IPS DF 6.9 (cell line): ENCODE measurements around the gene TRIM10.

Experiments used
- DNase-seq: peaks from one replicate; pipeline ENCODE4 v3.0.0-alpha.2; 2013; ENCODE audit warnings: low read depth, low spot score
- H3K27ac ChIP-seq: one replicate; pipeline ENCODE4 v1.5.1; 2013; ENCODE audit warnings: low read length, control low read depth
- H3K27me3 ChIP-seq: 2 replicates; pipeline ENCODE4 v1.6.1; 2013; ENCODE audit warnings: mild to moderate bottlenecking, low read length; ENCODE audit not compliant: control insufficient read depth, insufficient read depth
- H3K36me3 ChIP-seq: 2 replicates; pipeline ENCODE4 v1.6.1; 2013; ENCODE audit warnings: low read length; ENCODE audit not compliant: control insufficient read depth, insufficient read depth
- H3K4me1 ChIP-seq: 2 replicates; pipeline ENCODE4 v1.6.1; 2013; ENCODE audit warnings: low read length; ENCODE audit not compliant: control insufficient read depth, insufficient read depth
- H3K4me3 ChIP-seq: 2 replicates; pipeline ENCODE4 v1.5.1; 2013; ENCODE audit warnings: mild to moderate bottlenecking, low read length
- H3K9me3 ChIP-seq: 2 replicates; pipeline ENCODE4 v1.6.1; 2013; ENCODE audit warnings: low read length, inconsistent platforms; ENCODE audit not compliant: control insufficient read depth, insufficient read depth
- WGBS: extraction: QIAGEN DNeasy Blood & Tissue Kit; methylation state at CpG from one replicate; pipeline ENCODE4 v1.1.7; 2013; ENCODE audit warnings: mixed read lengths, missing lambda C conversion rate; ENCODE audit not compliant: insufficient read length, insufficient coverage; 5-methylcytosine and 5-hydroxymethylcytosine counted together

Gene TRIM10

DNA sequence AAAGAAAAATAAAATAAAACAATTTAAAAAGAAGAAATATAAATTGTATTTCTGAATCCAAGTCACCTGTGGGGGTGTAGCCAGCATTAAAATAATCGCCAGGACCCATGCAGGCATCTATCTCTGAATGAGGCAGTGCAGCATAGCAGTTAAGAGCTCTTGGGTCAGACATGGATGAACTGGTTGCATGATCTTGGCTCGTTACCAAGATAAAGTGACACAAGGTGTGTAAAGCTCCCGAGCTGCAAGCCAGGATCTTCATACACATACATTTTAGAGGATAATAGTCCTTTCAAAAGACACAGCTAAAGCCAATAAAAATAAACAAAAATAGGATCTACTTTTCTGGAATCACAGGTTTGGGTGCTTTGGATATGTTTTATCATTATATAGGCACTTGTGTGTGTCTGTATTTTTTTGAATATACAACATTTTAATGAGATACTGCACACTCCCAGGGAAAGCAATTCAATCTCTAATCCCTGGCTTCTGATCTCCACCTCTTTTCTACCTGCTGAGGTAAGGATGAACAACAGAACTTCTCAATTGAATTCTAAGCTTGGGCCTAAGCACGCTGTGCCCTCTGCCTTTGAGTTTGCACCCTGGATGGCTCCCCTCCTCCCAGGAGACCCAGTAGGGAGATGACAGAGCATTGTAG is 8.9 kb downstream of the TRIM10 start:
- Histone ChIP-seq H3K4me1 (no peaks in the 10 kb centered on the region), H3K36me3 (no peaks in the 10 kb centered on the region), H3K27ac (no peak overlapping the region), H3K27me3 (no peaks in the 10 kb centered on the region), H3K9me3 (no peaks in the 10 kb centered on the region), H3K4me3 (no peak overlapping the region)
- no peak for DNase-seq
- WGBS = no CpG with 5 or more reads among the region's 4 CpGs

DNA sequence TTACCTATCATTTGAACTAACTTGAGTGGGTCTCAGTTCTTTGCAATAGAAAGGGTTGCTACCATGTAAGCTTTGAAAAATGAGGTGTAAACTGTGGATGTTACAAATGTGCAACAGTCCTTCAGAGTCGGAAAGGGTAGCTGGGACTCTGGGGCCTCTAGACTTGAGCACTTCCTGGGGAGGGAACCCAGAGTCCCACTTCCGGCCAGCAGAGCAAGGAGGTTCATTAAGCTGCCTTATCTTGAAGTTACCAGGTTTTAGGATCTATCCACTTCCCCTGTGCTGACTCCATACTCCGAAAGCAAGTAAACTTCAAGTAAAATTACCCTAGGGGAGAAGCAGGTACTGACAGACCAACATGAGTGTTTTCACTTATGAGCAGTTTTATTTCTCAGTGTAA is 9.4 kb downstream of the TRIM10 start:
- Histone ChIP-seq H3K27ac (no peak overlapping the region), H3K4me3 (no peak overlapping the region), H3K9me3 (no peaks in the 10 kb centered on the region), H3K36me3 (no peaks in the 10 kb centered on the region), H3K4me1 (no peaks in the 10 kb centered on the region), H3K27me3 (no peaks in the 10 kb centered on the region)
- no peak for DNase-seq
- WGBS = no CpG with 5 or more reads among the region's 3 CpGs

GRCh38 chr6:30150671-30151395 is 10.2 kb downstream of the TRIM10 start:
- no peaks in the 10 kb centered on the region for H3K9me3 ChIP-seq
- H3K27me3 ChIP-seq = no peaks in the 10 kb centered on the region
- DNase-seq = no peak
- 0 out of 2 replicates have a peak, but pooled peaks cover 2% of the 10 kb centered on the region for H3K4me1 ChIP-seq
- no peaks in the 10 kb centered on the region for H3K36me3 ChIP-seq
- H3K27ac ChIP-seq = no peak overlapping the region
- WGBS = no CpG with 5 or more reads among the region's 10 CpGs
- no peak overlapping the region for H3K4me3 ChIP-seq

GRCh38 chr6:30149858-30150550 is 11.0 kb downstream of the TRIM10 start:
- Histone ChIP-seq H3K4me3 (no peak overlapping the region), H3K27me3 (no peaks in the 10 kb centered on the region), H3K27ac (no peak overlapping the region), H3K36me3 (no peaks in the 10 kb centered on the region), H3K9me3 (no peaks in the 10 kb centered on the region), H3K4me1 (0 out of 2 replicates have a peak, but pooled peaks cover 2% of the 10 kb centered on the region)
- DNase-seq = no peak
- no CpG with 5 or more reads among the region's 7 CpGs for WGBS

DNA sequence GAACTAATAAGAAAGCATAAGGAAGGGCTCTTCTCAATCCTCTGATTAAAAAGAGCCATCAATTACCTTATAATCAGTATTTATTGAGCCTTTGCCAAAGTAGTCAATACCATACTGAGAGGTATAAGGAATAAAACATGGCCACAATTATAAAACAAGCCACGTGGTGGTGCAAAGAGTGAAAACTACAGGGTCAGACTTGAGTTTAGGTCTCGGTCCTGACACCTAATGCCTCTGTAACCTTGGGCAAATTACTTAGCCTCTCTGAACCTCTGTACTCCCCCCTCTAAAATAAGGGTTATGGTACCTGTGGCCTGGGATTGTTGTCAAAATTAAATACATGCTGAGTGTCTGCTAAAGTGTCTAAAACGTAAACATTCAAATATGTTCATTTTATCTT is 11.8 kb downstream of the TRIM10 start:
- no peaks in the 10 kb centered on the region for H3K36me3 ChIP-seq
- 0 out of 2 replicates have a peak, but pooled peaks cover 2% of the 10 kb centered on the region for H3K4me1 ChIP-seq
- no peak overlapping the region for H3K4me3 ChIP-seq
- no peak for DNase-seq
- no peaks in the 10 kb centered on the region for H3K9me3 ChIP-seq
- no peak overlapping the region for H3K27ac ChIP-seq
- H3K27me3 ChIP-seq = no peaks in the 10 kb centered on the region
- no CpG with 5 or more reads among the region's 3 CpGs for WGBS

DNA sequence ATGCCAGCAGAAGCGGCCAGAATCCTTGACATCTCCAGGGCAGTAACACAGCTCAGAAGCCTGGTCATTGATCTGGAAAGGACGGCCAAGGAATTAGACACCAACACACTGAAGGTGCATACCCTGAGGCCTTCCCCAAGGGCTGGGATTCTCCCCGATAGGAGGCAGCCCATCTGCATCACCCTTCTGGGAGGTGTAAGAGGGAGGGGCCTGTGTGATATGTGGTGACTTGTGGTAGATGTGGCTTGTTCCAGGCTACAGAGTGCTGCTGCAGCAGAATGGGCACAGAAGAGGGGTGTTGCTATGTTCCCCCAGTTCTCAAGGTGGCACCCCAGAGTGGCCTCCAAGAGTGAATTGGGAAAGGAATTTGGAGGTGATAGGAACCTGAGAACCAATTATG is 13.9 kb downstream of the TRIM10 start:
- Histone ChIP-seq H3K27ac (no peak overlapping the region), H3K27me3 (no peaks in the 10 kb centered on the region), H3K4me3 (no peak overlapping the region), H3K36me3 (no peaks in the 10 kb centered on the region), H3K4me1 (0 out of 2 replicates have a peak, but pooled peaks cover 2% of the 10 kb centered on the region), H3K9me3 (no peaks in the 10 kb centered on the region)
- no CpG with 5 or more reads among the region's 3 CpGs for WGBS
- DNase-seq = no peak

DNA sequence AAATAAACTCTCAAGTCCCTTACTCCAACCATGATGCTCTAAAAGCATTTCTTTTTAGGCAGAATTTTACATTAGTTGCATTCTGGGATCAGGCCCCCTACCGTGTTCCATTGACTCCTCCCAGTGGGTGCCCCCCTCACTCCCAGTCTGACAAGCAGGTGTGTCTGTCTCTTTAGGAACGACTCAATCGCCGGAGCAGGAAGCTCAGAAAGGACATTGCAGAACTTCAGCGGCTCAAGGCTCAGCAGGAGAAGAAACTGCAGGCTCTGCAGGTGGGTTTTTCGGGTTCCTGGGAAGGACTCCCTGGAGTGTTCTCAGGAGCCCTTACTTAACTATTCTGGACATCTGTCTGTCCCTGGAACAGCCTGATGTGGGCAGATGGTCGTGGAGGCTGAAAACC is 15.2 kb downstream of the TRIM10 start:
- Histone ChIP-seq H3K36me3 (no peaks in the 10 kb centered on the region), H3K27ac (no peak overlapping the region), H3K27me3 (no peaks in the 10 kb centered on the region), H3K9me3 (no peaks in the 10 kb centered on the region), H3K4me1 (0 out of 2 replicates have a peak, but pooled peaks cover 2% of the 10 kb centered on the region), H3K4me3 (no peak overlapping the region)
- no CpG with 5 or more reads among the region's 7 CpGs for WGBS
- no peak for DNase-seq

DNA sequence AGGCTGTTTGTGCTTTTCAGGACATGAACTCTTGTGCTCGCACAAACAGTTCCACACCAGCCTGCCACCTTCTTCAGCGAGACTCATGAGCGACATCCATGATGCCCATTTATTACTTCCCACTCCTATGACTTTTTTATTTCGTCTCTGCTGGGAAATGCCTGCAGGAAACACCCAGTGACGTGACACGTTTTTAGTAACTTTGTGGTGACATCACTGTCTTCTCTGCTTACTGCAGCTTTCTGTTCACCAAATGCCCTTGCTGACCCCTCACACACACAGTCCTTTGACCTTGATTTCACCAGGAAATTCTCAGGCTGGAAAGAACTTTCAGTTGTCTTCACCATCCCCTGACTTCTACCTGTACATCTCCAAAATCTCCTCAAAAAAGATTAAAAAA is 16.2 kb downstream of the TRIM10 start:
- WGBS = no CpG with 5 or more reads among the region's 6 CpGs
- Histone ChIP-seq H3K27me3 (no peaks in the 10 kb centered on the region), H3K36me3 (no peaks in the 10 kb centered on the region), H3K27ac (no peak overlapping the region), H3K4me3 (no peak overlapping the region), H3K4me1 (0 out of 2 replicates have a peak, but pooled peaks cover 2% of the 10 kb centered on the region), H3K9me3 (no peaks in the 10 kb centered on the region)
- no peak for DNase-seq

- Histone ChIP-seq H3K4me3 (no peak overlapping the region), H3K27ac (no peak overlapping the region), H3K27me3 (no peaks in the 10 kb centered on the region), H3K4me1 (0 out of 2 replicates have a peak, but pooled peaks cover 2% of the 10 kb centered on the region), H3K9me3 (no peaks in the 10 kb centered on the region), H3K36me3 (no peaks in the 10 kb centered on the region)
- no peak for DNase-seq
- no CpG with 5 or more reads among the region's 2 CpGs for WGBS
Measured at GRCh38 chr6:30143780-30144179, 17.2 kb downstream of the TRIM10 start.

- H3K4me1 ChIP-seq = 0 out of 2 replicates have a peak, but pooled peaks cover 2% of the 10 kb centered on the region
- WGBS = no CpG with 5 or more reads among the region's 3 CpGs
- H3K9me3 ChIP-seq = no peaks in the 10 kb centered on the region
- H3K27me3 ChIP-seq = no peaks in the 10 kb centered on the region
- no peak for DNase-seq
- no peak overlapping the region for H3K27ac ChIP-seq
- no peaks in the 10 kb centered on the region for H3K36me3 ChIP-seq
- H3K4me3 ChIP-seq = no peak overlapping the region
Measured at GRCh38 chr6:30142665-30143064, 18.3 kb downstream of the TRIM10 start.
